NCI-H1930 (cell line): ENCODE data around the gene RABGAP1L.
"Not testable (repeated sequence)": the region's sequence is repeated elsewhere in the genome, so short reads cannot be mapped to it uniquely, and the experiment has no call there.

Experiments
- DNase-seq, 2 experiments: peaks; one replicate each; lab custom pipeline; 2025; lab: John Stamatoyannopoulos, UW

RABGAP1L gene

GRCh38 chr1:174657893-174658292 is 498.6 kb downstream of the RABGAP1L start:
- DNase-seq, result no peak

GRCh38 chr1:174659823-174660222 is 500.5 kb downstream of the RABGAP1L start:
- no peak for DNase-seq

- DNase-seq, result no peak
Observed at GRCh38 chr1:174660476-174660875, 501.2 kb downstream of the RABGAP1L start.

- DNase-seq, result no peak
Observed at GRCh38 chr1:174663358-174663757, 504.0 kb downstream of the RABGAP1L start.

DNA sequence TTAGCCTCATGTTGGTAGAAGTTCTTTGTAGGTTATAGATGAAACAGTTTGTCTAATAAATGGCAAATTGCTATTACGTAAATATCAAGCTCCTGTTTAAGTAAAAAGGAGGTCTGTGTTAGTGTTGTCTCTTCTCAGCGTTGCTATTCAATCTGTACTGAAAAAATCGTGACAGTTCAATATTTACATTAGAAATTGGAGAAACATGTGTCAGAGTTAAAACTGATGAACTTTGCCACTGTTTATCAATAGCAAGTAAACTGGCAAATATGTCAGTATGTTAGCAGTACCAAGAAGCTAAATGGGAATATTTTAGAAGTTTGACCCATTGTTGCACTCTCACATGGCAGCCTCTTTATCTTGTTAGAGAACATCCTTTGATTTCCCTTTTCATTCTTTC is 506.9 kb downstream of the RABGAP1L start:
- DNase-seq, result no peak

DNA sequence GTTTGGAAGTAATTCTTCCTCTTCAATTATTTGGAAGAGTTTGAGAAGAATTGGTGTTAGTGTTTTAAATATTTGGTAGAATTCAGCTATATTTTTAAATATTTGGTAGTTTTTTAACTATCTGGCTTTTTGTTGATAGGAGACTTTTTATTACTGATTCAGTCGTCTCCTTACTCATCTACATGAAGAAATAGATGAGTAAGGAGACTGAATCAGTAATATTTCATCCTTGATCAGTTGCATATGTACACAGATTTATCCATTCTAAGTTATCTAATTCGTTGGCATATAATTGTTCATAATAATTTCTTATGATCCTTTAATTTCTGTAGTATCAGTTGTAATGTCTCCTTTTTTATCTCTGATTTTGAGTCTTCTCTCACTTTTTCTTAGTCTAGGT is 512.5 kb downstream of the RABGAP1L start:
- no peak for DNase-seq

GRCh38 chr1:174676856-174677255 is 517.5 kb downstream of the RABGAP1L start:
- DNase-seq, result no peak

GRCh38 chr1:174678657-174679056 is 519.3 kb downstream of the RABGAP1L start:
- DNase-seq, result no peak

DNA sequence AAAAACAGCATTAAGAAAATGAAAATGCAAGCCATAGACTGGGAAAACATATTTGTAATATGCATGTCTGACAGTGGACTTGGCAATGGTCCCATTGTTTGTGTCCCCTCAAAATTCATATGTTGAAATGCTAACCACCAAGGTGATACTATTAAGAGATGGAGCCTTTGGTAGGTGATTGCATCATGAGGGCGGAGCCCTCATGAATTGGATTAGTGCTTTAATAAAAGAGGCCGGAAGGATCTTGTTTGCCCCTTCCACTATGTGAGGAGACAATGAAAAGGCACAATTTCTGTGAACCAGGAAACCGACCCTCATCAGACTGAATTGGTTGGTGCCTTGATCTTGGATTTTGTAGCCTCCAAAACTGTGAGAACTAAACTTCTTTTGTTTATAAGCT is 520.8 kb downstream of the RABGAP1L start:
- DNase-seq, result no peak

GRCh38 chr1:174682419-174683008 is 523.2 kb downstream of the RABGAP1L start:
- no peak for DNase-seq

- DNase-seq, result no peak
Observed at GRCh38 chr1:174686213-174686612, 526.9 kb downstream of the RABGAP1L start.

DNA sequence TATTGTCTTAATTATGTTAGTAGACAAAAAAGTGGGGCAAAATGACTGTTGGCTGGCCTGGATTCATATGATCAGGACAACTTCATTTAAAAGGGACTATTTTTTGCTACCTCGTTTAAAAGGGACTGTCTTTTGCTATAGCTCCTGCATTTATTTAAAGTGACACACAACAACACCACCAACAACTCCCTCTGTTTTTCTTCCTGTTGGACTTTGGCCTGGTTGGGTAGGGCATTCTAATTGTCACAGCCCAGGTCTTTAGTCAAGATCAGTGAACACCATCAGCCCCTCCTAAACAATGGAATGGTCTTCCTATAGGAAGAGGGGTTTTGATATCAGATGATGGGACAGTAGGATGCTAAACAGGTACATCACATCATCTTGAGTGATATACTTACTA is 530.2 kb downstream of the RABGAP1L start:
- no peak for DNase-seq

DNA sequence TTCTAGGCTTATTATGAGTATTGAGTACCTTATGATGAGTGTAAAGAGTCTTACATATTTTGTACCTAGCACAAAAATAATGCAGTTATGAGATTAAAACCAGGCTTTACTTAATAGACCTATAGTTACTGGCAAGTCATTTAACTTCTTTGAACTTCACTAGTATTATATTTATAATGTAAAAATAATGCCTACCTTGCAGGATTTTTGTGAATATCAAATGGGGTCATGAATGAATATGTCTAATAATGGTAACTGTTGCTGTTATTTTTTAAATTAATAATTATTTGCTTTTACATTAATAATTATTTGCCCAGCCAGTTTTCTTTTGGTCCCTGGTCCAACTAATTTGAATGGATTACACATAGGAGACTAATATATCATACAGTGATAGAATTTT is 530.9 kb downstream of the RABGAP1L start:
- DNase-seq, result no peak

GRCh38 chr1:174692313-174692712 is 533.0 kb downstream of the RABGAP1L start:
- DNase-seq, result no peak

- DNase-seq, result no peak
Observed at GRCh38 chr1:174693085-174693484, 533.8 kb downstream of the RABGAP1L start.

- not testable (repeated sequence) for DNase-seq
Observed at GRCh38 chr1:174693539-174693938, 534.2 kb downstream of the RABGAP1L start.

DNA sequence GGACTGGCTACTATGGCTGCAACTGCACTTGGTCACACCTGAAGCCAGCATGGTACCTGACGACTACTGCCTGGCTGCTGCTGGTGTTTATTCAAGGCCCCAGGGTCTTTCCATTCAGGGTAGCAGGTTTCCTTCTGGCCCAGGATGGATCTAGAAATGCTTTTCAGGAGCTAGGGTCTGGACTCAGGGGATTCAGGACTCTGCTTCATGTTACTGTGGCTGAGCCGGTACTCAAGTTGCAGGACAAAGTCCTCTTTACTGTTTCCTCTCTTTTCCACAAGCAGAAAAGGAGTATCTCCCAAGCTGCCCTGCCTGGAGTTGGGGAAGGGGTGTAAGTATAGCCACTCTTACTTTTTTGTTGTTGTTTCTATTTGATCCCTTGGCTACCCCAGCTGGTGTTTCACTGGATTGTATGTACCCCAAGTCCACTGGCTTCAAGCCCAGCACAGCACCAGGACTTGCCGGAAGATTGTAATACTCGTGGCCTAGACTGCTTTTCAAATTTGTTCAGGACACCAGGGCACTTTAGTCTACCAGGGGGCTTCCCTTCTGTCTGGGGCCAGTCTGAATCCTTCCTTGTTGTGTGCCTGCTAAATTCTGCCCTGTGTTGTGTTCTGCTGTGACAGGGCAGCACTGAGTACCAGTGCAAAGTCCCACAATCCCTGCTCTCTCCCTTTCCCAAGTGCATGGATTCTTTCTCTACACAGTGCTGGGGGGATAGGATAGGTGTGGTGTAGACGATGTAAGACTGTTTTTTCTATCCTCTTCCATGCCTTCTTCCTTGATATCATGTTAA is 536.9 kb downstream of the RABGAP1L start:
- DNase-seq, result no peak

DNA sequence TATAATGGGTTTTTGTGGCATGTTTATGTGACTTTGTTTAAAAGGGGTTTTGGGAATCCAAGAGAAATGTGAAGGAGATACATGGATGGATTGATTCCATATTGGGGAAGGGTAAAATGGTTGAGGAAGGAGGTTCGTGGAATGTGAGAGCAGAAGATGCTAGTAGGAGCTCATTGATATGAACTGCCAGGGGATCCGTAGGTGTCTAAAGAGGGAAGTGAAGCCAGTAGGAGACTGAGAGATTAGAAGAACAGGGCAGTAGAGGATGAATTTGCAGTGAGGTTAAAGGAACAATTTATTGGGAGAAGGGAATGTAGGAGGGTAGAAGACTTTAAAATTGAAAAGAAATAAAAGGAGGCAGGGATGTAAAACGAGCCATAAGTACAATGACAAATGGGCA is 541.0 kb downstream of the RABGAP1L start:
- no peak for DNase-seq

DNA sequence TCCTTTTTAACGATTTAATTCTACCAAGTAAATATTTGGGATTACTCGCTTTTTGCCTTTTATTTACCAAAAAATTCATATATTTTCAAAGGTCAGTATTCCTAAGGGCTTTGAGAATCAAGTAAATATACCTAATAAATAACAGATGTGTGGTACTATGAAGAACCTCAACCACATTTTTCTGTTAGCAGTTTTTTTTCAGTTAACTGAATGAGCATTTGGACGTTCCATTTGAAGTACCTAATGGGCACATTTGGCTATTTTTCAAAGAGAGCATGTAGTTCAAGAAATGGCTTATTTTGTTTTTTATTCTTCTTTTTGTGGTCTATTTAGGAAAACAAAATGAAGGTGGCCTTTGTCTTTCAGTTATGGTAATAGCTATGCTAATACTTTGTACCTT is 541.5 kb downstream of the RABGAP1L start:
- no peak for DNase-seq

GRCh38 chr1:174701565-174701964 is 542.2 kb downstream of the RABGAP1L start:
- DNase-seq, result no peak

GRCh38 chr1:174702011-174702410 is 542.7 kb downstream of the RABGAP1L start:
- DNase-seq, result no peak

DNA sequence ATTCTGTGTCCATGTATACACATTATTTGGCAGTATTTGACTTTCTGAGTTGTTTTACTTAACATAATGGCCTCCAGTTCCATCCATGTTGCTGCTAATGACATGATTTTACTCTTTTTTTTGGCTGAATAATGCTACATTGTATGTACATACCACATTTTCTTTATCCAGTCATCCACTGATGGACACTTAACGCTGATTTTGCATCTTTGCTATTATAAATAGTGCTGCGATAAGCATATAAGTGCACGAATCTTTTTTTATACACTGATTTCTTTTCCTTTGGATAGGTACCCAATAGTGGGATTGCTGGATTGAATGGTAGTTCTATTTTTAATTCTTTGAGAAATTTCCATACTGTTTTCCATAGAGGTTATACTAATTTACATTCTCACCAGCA is 544.0 kb downstream of the RABGAP1L start:
- DNase-seq, result no peak

GRCh38 chr1:174704300-174704699 is 545.0 kb downstream of the RABGAP1L start:
- DNase-seq, result no peak
